ENCODE data around the gene GDF9.

- TF ChIP-seq, protein P1, sequence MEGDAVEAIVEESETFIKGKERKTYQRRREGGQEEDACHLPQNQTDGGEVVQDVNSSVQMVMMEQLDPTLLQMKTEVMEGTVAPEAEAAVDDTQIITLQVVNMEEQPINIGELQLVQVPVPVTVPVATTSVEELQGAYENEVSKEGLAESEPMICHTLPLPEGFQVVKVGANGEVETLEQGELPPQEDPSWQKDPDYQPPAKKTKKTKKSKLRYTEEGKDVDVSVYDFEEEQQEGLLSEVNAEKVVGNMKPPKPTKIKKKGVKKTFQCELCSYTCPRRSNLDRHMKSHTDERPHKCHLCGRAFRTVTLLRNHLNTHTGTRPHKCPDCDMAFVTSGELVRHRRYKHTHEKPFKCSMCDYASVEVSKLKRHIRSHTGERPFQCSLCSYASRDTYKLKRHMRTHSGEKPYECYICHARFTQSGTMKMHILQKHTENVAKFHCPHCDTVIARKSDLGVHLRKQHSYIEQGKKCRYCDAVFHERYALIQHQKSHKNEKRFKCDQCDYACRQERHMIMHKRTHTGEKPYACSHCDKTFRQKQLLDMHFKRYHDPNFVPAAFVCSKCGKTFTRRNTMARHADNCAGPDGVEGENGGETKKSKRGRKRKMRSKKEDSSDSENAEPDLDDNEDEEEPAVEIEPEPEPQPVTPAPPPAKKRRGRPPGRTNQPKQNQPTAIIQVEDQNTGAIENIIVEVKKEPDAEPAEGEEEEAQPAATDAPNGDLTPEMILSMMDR (IDR thresholded peaks at IDR 0.05) = no peak
- TF ChIP-seq POLR2A (IDR thresholded peaks at IDR 0.05) = no peak
Observed at GRCh38 chr5:132850066-132850465, 16.2 kb downstream of the GDF9 start.

All from heart left ventricle (tissue), 13 donors.